NCI-H1694 treated with DMSO at 0.1 percent for 48 hours (cell line): ENCODE measurements around the gene LEUTX.

ENCODE experiments used
- DNase-seq: peaks from one replicate; lab custom pipeline; 2025; lab: John Stamatoyannopoulos, UW

LEUTX gene

DNA sequence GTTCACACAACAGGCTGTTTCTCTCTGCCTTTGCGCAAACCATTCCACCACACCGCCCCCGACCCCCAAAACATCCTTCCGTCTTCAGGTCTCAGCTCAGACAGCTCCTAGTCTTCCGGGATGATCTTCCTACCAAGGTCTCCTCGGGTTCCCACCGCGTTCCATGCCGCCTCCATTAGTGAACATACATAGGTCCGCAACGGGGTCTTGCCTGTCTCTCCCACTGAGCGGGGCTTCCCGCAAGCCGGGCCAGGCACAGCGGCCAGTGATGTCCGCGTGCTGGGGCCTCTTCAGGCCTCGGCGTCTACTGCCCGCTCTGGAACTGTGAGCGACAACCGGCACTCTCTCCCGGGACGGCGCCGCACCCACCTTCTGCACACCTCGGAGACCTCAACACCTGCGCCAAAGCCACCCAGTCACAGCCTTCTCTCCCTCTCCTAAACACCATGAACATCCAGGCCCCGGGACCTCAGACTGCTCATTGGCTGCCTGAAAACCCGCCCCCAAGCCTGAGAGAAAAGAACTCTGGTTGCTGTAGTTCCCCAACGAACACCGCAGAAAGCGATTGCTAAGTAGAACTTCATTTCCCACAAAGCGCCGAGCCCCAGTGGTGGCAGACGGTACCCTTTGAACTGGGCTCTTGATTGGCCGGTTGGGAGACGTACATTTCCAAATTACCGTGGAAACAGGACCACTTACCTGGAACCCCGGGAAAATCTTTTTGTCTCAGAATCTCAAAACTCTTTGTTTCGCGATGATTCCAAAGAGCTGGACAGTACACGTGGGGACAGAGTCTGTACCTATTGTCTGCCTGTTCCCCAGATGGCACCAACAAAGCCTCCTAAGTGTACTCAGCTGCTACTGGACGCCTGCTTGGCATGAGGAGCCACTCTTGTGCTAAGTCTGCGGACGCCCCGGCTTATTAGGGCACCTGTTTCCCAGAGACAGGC, 45.8 kb downstream of the LEUTX start:
- peak; percentile 95 for DNase-seq

DNA sequence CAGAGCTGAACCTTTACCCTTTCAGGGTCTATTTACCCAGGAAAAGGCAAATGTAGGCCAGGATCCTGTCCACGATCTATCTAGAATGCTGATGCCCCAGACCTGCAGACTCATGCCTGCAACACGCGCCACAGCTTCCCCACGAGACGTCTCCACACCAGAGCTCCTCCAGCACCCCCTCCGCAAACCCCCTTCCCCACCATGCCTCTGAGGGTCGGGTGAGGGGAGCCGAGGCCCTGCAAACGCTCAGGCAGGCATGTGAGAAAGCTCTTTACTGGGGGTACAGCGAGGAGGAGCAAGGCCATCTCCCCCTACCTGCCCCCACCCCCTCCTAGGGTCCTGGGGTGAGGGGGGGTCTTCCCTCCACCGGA, 46.4 kb downstream of the LEUTX start:
- no peak for DNase-seq

DNA sequence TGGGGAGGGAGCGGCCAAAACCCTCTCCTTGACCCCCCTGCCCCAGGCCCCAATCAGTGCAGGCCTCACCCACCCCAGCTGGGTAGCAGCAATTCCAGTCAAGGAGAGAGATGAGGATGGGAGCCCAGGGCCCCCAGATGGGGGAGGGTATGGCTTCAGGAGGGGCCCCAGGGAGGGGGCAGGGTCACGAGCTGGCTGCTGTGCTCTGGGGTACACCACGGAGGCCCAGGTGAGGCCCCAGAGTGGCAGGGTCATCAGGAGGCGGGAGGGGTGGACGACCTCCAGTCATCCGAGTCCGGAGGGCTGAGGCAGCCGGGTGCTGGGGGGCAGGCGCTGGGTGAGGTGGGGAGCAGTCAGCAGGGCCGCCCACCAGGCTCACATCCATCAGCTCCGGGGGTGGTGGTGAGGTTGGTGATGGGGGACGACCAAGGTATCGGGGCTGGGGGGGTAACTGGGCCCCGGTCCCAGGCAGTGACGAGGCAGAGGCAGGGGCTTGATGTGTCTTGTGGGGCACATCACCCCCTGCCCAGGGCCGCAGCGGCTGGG, 47.0 kb downstream of the LEUTX start:
- no peak for DNase-seq

DNA sequence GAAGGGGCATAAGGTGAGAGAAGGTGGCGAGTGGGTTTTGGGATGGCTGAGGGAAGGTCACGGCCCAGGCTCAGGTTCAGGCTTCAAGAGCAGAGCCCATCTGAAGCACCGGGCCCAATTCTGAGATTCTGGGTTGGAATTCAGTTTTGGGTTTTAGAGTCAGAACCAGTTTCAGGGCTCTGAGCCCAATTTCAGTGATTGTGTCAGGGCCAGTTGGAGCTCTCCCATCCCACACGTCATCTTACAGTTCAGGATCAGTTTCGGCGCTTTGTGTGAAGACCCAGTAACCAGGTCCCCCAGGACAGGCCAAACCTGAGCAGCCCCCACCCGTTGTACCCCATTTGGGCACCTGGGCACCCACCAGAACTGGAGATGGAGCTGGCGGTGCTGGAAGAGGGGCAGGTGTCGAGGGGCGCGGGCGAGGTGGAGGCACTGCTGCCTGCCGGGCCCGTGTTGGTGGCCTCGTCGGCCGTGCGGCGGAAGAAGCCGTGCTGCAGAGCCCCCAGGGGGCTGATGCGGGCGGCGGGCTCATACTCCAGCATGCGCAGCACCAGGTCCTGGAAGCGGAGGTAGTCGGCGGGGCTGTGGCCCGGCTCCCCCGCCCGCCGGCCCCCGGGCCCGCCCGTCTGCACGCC, 47.8 kb downstream of the LEUTX start:
- DNase-seq = no peak

DNA sequence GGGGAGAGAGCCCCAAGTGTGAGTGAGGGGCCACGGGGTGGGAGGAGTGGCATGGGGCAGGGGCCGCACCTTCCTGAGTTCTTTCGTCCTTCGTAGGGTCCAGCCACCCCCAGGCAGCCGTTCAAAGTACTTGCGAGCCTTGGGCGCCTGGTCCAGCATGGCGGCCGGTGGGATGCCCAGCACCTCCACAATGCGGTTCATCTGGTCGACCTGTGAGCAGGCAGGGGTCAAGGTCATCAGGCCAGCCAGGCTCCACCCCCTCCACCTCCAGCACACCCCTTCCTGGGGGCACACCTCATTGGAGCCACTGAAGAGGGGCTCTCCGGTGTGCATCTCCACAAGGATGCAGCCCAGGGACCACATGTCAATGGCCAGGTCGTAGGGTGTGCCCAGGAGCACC, 48.6 kb downstream of the LEUTX start:
- no peak for DNase-seq

DNA sequence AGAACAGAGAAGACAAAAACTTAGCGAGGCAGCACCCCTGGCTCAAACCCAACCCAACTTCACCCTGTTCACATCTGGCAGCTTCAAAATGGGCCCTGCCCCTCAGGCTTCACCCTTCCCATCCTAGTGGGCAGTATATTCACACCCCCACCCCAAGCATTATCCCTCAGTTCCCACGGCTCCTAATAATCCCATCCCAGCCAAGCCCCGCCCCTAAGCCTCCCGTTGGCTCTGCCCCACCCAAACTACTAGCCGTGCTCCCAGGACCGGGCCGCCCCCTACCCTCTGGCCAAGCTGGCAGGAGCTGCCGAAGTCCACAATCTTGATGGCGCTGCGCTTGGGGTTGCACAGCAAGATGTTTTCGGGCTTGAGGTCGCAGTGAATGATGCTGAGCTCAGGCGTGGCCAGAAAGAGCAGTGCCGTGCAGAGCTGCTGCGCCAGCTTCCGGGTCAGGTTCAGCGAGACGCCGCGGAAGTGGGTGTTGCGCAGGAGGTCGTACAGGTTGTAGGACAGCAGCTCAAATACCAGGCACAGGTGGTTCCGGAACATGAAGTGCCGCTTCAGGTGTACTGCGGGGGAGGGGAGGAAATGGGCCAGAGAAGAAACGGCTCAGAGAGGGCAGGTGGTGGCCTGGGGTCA, 49.5 kb downstream of the LEUTX start:
- no peak for DNase-seq

DNA sequence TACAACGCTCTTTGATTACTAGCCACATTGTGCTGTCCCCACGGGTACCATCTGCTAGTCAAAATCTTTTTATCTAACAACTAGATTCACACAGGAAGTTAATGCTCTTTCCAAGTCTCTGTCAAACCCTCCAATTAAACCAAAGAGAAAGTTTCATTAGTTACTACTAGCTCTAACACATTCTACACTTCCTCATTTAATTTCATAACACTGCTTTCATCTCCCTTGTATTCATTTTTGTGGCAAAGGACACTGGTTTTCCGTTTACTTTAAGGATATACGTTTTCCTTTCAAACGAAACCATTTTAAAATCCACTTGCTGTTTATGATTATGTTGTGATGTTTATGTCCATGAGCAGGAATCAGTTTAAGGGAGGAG, 50.0 kb downstream of the LEUTX start:
- no peak for DNase-seq

DNA sequence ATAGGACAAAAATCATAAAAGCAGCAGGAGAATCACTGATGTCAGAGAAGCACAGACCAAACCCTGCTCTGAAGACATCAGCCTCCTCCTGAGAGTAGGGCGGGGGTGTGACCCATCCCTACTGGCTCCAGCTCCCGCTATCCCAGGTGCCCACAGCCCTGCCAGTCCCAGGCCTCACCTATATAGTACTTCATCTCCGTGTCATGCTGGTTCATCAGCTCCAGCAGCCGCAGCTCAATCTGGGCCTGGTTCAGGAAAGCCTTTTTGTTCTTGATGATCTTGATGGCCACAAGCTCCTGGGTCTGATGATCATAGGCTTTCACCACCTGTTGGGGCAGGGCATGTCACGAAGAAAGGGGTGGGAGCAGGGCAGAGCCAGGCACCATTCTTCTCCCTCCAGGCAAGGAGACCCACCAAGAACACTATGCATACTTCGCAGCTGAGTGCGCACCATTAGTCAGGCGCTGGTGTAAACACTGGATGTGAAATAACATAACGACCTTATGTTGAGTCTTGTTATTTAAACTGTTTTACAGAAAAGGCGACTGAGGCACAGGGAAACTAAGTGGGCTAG, 51.1 kb downstream of the LEUTX start:
- no peak for DNase-seq

DNA sequence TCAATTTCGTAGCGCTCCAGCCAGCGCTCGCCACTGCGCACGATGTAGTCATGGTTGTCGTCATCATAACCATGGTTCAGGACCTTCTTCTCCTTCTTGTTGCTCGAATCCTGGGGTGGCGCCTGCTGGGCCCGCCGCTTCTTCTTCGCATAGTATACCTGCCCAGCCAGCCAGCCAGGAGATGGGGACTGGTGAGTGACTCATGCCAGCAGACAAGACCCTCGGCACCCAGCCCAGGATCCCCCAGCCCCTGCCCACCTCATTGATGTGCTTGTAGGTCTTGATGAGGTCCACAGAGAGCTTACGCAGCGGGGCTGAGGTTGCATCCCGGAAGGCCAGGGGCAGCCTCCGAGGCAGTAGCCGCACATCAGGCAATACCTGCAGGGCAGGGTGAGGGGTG, 51.8 kb downstream of the LEUTX start:
- no peak for DNase-seq

DNA sequence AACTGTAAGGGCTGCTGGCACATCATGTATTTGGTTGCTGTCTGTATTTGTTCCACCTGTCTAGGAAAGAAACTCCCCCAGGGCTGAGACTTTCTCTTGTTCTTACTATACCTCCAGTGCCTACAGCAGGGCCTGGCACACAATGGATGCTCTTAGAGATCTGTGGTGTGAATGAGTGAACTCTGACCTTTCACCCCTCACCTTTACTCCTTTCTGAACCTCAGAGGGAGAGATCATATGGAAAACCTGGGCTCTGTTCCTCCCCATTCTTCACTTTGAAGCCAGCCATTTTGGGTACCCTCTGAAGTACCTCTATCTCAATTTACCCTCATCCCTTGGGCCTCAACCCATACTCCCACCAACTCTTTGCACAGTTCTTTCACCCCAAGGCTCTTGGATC, 52.2 kb downstream of the LEUTX start:
- no peak for DNase-seq

DNA sequence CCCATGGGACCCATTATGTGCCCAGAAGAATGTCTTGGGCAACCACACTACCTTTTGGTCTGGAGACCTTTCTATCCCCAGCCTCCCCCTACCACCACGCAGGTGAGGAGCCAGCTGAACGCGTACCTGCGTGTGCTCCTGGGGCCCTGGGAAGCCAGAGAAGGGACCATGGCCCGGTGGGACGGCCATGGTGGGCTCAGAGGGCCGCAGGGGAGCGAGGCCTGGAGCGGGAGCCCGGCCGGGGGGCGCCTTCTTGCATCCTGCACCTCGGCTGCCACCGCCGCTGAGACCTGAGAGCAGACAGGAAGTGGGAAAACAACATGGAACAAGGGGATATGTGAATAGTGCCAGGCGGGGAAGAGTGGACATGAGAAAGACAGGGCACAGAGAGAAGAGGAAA, 53.0 kb downstream of the LEUTX start:
- no peak for DNase-seq

DNA sequence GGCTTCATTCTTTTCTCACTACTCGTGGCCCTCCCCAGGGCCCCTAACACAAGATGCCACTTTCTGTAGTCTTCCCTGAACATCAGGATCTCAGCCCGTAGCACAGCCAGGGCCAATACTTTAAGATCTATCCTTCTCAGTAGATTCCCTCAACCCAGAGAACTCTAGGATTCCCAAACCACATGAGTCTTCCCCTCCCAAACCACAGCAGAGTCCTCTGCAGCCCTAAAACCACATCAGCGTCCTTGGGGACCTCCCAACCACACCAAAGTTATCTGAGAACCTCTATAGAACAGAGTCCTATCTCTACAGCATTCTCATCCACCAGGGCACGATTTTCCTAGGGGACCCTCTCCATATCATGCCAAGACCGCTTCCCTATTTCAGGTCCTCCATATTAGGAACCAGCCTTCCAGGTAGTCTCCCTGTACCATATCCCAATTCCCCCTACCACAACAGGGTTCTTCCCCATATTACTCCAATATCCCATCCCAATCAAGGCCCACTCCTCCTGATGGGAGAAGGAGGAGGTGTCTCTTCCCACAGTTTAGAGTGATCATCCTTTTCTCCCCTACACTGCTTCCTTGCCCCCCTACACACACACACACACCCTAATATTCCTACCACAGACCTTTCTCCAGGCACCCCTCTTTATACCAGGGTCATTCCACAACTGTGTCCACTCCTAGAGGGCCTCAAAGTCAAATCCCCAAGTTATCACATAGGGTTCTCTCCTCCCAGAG, 53.9 kb downstream of the LEUTX start:
- no peak for DNase-seq

DNA sequence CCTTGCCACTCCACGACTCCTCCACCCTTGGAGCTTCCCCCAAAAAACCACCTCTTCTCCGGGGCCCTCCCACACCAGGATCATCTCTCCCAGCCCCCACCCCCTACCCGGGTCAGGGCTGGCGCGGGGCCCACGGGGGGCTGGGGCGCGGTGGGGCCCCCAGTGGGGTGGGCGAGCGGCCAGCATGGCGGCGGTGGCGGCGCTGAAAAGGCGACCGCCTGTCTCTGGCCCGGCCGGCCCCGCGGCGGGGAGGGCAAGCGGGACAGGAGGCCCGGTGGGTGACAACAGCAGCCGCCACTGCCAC, 54.5 kb downstream of the LEUTX start:
- DNase-seq = no peak

DNA sequence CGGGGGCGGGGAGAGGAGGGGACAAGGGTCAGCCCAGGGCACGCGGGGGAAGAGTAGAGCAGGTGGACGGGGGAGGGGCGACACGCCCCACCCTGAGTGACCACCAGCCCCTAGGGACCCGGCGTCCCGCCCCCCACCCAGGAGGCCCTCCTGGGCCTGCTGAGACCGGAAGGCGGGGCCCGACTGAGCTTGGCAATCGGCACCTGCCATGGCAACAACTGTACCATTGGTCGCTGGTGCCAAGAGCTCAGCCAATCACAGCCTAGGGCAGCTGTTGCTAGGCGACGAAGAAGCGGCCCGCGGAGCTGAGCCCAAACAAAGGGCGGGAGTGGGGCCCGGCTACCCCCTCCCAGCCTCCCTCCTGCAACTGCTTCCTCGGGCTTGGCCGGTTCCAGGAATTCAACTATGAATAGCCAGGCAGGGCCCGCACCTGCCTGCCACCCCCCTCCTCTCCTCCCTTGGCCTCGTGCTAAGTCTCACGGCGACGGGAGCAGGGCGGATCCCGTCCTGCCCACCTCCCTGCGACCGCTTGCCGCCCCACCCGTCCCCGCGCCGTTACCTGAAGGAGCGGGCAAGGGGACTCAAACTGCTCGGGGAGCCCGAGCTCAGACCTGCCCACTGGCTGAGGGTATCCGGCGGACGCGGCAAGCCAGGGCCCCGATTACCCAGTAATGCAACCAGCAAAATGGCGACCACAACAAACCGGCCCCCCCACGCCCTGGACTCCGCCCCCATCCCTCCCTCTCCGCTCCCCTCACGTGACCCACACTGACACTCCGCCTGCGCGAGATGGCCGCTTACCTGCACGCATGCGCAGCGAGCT, 55.0 kb downstream of the LEUTX start, which contains the start of gene DYRK1B:
TSS of gene DYRK1B (minus strand) at position 699 of the 823 bp plus-strand sequence. CDS start 2,295 bp downstream, outside the sequence.
- DNase-seq = peak; percentile 70

DNA sequence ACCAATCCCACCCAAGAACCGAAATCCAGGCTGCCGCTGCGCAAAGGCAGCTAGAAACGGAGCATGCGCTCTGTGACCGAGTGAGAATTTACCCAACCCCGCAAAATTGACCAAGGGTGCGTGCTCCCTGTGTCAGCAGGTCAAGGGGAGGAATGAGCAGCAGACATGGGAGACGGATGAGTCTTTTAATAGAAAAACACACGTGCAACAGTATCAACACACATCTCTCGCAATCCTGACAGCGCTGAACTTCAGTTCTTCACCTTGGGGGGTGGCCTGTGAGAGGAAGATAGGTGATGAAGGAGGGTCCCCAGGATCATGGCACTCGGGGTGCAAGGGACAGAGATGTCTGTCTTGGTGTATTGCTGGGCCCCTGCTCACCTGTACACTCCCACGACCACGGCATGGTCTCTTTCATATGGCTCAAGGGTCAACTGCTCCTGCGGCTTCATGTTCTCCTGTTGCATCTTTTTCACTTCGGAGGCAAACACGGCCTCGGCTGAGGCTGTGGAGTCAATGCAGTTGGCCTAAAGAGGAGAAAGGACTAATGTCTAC, 55.7 kb downstream of the LEUTX start:
- no peak for DNase-seq
